HG03442 (cell line): ENCODE data around the gene FER1L5.

Experiments used
- ATAC-seq: cut with Tn5 transposase; IDR thresholded peaks from one replicate; pipeline ENCODE4 v1.9.1; 2021; ENCODE audit warnings: mild to moderate bottlenecking, moderate library complexity; ENCODE audit not compliant: unreplicated experiment

The FER1L5 gene

DNA sequence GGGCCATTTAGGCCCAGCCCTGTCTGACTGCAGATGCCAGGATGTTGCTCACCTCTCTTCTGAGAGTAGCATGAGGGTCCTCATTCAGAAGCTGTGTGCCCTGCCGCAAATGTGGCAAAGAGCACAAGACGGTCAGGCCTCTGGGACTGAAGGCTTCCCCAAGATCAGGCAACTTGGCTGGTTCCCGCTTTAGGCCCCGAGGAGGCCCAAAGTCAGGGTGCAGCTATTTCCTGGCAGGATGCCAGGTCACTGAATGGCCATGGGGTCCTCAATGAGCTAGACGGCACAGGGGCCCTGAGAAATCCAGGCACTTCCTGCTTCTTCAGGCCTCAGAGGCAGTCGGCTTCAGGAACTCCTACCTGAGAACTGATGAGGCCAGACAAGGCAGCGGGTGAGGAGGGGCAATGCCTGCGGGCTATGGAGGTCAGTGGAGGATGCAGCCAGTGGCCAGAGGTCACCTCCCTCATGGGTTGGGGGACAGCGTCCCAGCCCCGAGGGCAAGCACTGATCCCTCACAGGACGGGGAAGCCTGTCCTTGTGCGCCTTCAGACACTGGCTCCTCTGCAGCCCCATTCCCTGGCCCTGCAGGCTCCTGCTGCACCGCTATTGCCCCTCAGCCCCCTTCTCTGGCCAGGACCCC is 52.4 kb downstream of the FER1L5 start:
- no peak for ATAC-seq

DNA sequence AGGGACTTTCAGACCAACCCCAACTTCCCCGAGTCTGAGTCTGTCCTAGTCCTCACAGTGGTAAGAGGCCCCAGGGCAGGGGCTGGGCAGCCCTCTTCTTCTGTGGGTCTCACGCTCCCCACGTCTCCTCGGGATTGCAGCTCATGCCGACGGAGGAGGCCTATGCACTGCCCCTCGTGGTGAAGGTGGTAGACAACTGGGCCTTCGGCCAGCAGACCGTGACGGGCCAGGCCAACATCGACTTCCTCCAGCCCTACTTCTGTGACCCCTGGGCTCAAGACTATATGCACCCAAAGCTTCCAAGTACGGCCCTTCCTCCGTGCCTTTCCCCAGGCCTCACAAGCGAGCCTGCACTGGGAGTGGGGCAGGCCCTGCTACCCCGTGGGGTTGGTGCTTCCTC is 53.0 kb downstream of the FER1L5 start:
- ATAC-seq: no peak

DNA sequence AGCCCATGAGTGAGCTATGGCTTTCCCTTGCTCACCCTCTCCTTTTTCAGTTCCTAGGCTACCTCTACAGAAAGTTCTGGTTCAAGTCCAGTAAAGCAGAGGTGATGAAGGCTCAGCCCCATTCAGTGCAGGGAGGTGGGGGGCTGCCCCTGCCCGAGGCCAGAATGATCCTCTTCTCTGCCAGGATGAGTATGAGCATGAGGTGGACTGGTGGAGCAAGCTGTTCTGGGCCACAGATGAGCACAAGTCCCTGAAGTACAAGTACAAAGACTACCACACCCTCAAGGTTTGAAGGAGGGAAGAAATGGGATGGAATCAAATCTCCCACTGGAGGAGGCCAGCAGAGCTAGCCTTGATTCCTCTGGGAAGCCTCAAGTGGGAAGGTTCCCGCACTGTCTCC is 54.9 kb downstream of the FER1L5 start:
- no peak for ATAC-seq

DNA sequence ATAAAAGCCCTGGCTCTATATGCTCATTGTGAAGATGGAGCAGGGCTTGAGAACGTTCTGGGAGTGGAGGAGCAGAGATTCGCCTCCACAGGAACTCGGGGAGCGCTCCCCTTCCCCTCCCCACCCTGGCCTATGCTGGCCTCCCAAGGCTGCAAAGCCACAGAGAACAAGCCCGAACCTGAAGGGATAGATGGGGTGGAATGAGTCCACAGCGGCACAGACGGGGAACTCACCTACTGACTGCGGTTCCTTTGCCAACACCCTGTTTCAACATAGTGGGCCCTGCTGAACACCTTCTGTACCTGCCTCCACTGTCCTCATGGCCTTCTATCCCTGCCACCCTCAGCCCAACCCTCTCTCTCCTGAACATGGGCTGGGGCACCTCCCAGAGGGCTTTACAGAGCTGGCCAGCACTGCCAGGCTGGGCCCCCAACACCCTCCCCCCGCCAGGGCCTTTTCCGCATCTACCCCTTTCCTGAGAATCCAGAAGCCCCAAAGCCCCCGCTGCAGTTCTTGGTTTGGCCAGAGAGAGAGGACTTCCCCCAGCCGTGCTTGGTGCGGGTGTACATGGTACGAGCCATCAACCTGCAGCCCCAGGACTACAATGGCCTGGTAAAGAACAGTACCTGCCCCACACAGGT is 55.8 kb downstream of the FER1L5 start:
- no peak for ATAC-seq

DNA sequence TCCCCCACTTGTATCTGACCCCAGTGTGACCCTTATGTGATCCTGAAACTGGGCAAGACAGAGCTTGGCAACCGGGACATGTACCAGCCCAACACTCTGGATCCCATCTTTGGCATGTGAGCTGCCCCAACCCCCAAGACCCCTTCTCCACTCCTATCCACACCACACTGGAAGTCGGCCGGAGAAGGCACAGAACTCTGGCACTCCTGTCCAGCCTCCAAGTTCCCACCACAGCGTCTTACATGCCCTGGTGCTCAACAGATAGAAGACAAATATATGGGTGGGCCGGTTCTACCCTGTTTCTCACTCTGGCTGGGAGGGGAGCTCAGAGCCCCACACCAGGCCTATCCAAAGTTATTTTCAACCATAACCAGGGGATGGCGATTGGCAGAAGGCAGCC is 56.5 kb downstream of the FER1L5 start:
- ATAC-seq: no peak

DNA sequence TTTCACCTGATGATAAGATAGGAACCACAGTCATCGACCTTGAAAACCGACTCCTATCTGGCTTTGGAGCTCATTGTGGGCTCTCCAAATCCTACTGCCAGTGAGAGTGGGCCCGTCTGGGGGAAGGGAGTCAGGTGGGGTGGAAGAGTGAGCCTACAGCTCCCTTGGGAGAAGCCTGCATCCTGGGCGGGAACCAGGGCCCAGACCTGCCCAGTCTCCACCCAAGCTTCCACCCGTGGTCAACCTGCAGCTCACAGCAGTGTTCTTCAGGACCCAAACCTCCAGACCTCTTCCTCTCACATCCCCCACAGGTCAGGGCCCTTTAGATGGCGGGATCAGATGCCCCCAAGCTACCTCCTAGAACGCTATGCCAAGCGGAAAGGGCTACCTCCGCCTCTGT is 57.1 kb downstream of the FER1L5 start:
- ATAC-seq: no peak

DNA sequence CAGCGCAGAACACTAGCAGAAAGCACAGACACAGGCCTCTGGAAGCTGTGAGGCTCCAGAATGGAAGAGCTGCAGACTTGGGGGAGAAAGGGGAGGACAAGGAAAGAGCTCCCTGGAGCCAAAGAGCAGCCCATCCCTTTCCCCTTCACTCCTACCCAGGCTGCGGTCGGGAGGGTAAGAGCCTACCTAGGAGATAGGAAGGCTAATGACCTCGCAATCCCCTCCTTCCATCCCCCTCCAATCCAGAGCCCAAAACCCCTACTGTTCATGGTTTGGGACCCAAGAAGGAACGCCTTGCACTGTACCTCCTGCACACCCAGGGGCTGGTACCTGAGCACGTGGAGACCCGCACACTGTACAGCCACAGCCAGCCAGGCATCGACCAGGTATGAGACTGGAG is 57.5 kb downstream of the FER1L5 start:
- ATAC-seq: no peak

DNA sequence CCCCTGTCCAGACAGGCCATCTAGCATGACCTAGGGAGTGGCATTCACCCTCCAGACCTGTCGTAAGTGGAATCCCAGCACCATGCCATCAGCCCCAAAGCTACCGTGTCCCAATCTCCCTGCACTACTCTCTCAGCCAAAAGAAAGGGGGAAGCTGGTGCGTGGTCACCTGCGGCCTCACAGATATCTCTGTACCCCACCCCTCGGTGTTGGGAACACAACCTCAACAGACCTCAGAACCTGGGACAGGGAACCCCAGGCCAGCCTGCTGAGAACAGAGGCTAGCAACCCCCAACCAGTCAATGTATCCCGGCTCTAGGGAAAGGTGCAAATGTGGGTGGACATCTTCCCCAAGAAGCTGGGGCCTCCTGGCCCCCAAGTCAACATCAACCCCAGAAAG is 59.1 kb downstream of the FER1L5 start:
- no peak for ATAC-seq

DNA sequence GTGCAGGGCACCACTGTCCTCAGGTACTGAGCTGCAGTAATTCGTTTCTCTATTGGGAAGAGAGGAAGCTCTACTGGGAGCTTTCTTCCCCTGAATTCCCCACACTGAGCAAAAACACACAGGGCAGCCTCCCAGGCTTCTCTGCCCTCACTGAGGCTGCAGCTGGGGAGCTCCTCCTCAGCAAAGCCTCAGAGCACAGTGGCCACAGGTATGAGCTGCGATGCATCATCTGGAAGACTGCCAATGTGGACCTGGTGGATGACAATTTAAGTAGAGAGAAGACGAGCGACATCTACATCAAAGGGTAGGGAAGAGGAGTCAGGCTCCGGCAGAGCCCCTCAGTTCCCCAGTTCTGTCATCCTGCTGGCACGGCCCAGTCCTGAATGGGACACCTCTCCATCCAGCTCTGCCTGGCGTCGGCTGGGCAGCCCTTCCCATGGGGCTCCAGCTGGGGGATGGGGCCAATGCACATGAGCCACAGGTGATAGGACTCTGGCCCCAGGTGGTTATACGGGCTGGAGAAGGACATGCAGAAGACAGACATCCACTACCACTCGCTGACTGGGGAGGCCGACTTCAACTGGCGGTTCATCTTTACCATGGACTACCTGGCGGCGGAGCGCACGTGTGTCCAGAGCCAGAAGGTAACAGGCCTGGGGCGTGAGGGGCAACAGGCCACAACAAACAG is 59.7 kb downstream of the FER1L5 start:
- no peak for ATAC-seq

DNA sequence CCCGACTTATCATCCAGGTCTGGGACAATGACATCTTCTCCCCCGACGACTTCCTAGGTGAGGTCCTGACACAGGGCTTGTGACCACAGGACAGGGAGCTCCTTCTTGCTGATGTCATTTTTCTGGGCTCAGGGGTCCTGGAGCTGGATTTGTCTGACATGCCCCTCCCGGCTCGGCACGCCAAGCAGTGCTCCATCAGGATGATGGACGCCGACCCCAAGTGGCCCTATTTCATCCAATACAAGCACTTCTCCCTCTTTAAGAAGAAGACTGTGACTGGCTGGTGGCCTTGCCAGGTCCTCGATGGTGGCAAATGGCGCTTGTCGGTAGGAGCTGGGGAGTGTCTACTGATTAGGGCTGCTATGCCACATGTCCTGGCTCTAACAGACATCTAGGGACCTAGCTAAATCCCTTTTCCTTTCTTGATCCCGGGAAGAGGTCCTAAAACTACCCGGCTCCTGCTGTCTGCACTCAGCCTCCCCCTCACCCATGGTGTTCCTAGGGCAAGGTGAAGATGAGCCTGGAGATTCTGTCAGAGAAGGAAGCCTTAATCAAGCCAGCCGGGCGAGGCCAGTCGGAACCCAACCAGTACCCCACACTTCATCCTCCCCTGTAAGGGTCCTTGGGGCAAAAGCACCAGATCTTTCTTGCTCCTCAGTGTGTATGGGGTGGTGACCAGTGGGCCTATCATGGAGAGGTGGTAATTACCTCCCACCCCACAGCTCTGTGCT is 60.6 kb downstream of the FER1L5 start:
- ATAC-seq: no peak

DNA sequence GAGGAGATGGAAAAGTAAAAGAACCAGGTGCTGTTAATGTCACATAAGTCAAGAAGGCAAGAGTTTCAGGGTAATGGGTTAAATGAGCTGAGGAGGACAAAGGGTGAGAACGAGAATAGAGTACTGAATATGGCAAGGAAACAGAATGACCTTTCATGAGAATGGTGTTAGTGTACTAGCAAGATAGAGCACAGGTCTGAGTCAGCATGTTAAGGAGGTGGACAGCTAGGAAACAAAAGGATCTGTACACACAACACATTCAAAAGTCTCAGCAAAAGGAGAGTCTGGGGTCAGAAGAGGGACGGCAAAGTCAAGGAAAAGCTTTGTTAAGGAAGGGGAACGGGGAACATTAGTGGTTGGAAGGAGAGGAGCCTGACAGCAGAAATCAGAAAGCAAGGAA is 68.4 kb downstream of the FER1L5 start:
- ATAC-seq: no peak

DNA sequence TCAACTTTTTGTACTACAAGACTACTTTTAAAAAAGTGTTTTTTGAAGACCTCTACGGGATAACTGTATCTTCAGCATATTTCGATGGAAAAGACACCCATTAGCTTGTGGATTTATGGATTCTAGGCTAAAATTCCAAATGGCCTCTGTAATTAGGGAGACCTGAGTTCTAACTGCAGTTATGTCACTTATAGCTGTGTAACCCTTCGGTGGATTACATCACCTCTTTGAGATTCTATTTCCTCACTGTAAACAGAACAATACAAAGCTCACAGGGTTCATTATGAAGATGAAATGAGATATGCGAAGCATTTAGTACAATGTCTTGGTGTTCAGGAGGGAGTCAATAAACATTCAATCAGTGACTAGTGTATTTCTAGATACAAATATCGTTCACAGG is 73.1 kb downstream of the FER1L5 start:
- no peak for ATAC-seq

DNA sequence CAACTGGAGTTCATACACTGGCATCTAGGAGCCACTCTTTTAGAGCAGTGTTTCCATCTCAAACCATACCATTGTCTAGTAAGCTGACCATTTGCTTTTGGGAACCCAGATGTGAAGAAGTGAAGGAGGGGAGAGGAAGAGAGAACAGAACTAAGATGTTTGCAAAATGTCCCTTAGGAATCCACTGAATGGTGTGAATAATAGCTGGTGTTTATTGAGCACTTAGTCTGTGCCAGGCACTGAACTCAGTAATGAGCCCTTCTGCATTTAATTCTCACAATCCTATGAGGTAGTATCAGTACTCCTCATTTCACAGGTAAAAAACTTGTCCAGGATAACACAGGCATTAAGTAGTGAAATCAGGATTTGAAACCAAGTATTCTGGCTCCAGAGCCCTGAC is 73.8 kb downstream of the FER1L5 start:
- no peak for ATAC-seq

DNA sequence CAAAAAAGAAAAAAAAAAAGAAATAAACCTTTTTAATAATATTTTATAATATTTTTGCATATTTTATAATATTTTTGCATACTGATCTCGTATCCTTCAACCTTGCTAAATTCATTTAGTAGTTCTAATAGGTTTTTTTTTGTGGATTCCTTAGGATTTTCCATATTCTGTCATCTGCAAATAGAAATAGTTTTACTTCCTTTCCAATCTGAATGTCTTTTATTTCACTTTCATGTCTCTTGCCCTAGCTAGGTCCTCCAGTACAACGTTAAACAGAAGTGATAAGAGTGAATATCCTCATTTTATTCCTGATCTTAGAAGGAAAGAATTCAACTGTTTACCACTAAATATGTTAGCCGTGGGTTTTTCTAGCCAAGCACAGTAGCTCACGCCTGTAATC is 83.6 kb downstream of the FER1L5 start:
- no peak for ATAC-seq

DNA sequence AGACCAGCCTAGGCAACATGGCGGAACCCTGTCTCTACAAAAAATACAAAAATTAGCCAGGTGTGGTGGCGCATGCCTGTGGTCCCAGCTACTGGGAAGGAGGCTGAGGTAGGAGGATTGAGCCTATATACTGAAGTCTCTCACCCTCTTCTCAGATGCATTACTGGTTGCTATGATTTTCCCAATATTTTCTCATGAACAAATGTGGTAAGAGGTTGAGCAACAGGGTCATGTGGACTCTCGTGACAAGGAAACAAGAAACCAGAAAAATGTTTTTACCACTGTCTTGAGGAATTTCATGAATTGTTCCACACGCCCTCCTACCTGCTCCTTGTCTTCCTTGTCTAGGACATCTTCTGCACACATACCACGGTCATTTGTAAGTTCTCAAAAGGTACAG is 84.9 kb downstream of the FER1L5 start:
- ATAC-seq: no peak

DNA sequence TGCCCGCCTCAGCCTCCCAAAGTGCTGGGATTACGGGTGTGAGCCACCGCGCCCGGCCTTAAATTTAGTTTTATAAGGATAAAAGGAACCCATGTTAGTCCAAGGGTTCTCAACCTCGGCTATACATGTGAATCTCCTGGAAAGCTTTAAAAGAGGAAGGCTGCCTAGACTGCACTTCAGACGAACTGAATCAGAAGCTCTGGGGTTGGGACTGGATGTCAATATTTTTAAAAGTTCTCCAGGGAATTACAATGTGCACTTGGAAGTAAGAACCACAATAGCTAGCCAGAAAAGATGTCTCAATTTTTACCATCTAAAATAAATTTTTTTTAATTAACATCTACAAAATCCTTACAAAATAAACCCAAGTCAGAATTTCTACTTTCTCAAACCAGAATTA is 87.2 kb downstream of the FER1L5 start:
- ATAC-seq: no peak

DNA sequence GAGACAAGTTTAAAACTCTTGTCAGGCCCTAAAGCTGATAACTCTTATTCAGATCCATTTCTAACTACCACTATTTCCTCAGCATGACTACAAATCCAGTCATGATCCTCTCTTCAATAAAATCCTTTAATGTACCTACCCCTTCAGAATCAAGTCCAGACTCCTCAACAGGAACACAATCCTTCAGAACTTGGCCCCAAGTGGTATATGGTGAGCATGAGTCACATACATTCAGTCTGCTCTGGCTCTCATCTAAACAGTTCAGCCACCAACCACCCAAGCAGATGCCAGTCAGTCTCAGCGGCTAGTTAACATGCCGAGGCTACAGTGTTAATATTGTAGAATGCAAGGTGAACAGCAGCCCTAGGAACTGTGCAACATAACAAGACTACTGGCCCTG is 87.6 kb downstream of the FER1L5 start:
- no peak for ATAC-seq

DNA sequence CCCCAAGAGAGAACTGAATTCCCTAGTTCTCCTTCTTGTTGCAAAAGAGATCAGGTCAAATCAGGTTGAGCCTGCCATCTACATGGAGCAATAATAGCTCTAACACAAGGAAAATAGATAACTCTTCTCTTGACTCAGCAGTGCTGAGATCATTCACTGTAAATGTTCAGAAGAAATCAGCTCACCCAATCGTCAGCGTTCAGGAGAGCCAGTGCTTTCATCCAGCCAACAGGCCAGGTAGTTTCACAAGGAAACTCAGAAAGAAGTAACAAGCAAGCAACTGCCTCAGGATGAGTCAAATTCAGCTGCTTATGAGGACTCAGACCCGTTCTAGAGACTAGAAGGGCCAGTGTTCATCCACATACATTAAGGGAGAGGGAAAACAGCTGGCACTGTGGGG is 91.4 kb downstream of the FER1L5 start:
- ATAC-seq: no peak

DNA sequence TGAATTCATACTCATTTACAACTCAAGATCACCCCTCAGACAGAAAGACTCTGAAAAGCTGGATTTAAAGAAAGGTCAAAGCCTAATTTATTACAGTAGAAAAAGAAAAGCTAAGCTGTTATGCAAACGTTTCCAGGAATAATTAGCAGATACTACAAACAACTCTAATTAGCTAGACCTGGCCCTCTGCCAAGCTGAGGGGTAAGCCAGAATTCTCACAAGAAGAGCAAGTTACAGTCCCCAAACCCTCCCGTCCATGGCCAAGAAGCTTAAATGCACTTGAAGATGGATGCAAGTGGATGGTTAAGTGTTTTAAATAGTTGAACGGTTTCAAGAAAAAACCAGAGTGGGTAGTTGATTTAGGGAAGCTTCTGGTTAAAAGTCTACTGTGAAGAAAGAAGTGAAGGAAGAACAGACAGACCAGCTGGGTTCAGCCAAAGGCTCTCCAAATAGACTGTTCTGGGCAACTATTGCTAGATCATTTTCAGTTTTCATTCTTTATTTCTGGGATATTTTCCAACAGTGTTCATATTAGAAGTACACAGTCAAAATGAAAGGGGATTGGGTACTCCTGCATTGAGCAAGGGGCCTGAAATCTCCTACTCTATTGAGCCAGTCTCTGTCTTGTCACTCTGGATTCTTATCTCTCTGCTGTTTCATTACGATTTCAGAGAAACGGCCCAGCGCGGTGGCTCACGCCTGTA is 92.5 kb downstream of the FER1L5 start:
- no peak for ATAC-seq

DNA sequence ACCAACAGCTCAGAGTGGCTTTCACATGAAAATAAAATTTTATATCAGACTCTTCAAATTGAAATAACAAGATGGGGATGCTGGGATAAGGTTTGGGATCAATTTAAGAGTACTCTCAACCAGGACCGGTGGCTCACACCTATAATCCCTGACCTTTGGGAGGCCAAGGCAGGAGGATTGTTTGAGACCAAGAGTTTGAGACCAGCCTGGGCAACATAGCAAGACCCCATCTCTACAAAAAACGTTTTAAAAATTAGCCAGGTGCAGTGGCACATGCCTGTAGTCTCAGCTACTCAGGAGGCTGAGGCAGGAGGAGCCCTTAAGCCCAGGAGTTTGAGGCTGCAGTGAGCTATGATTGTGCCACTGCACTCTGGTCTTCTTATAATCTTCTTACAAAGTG is 94.7 kb downstream of the FER1L5 start:
- ATAC-seq: no peak

DNA sequence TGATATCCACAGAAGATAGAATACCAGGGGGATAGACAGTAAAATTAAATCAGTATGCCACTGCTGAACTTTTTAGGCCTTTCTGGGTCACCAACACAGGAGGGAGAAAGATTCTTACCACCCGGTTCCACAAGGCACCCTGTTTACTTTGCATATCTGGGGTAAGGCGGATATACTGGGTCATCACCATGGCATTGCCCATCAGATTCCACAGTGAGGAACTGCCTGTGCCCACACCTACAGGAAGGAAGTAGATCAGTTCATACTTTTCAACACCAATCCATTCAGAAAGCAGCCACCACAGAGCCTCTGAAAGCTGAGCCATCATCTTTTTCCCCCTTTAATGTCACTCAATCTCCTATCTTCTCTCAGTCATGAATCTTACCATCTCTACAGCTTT is 95.3 kb downstream of the FER1L5 start:
- no peak for ATAC-seq
